ENCODE measurements around the gene TMEM190.

GRCh38 chr19:55341171-55341588 lies 35.4 kb upstream of the TMEM190 start:
- TF ChIP-seq CTCF (IDR thresholded peaks at IDR 0.05; ENCODE audit: low read depth, low read length), result no peak
- TF ChIP-seq POLR2A (IDR thresholded peaks at IDR 0.05; ENCODE audit: extremely low read depth, insufficient read length), result no peak
- no peak for TF ChIP-seq MAX (IDR thresholded peaks at IDR 0.05; ENCODE audit: low read depth, low read length)
- no peak for TF ChIP-seq MYC (IDR thresholded peaks at IDR 0.05; ENCODE audit: low read depth, low read length)
